HG03108 (cell line): Measurements from ENCODE around the gene WDR43.
A peak's percentile ranks its signal among the peaks of the same experiment; 100 is the strongest.

Experiments
- ATAC-seq: cut with Tn5 transposase; IDR thresholded peaks from one replicate; pipeline ENCODE4 v1.9.1; 2021; ENCODE audit warnings: moderate library complexity; ENCODE audit not compliant: unreplicated experiment

Gene WDR43, protein sequence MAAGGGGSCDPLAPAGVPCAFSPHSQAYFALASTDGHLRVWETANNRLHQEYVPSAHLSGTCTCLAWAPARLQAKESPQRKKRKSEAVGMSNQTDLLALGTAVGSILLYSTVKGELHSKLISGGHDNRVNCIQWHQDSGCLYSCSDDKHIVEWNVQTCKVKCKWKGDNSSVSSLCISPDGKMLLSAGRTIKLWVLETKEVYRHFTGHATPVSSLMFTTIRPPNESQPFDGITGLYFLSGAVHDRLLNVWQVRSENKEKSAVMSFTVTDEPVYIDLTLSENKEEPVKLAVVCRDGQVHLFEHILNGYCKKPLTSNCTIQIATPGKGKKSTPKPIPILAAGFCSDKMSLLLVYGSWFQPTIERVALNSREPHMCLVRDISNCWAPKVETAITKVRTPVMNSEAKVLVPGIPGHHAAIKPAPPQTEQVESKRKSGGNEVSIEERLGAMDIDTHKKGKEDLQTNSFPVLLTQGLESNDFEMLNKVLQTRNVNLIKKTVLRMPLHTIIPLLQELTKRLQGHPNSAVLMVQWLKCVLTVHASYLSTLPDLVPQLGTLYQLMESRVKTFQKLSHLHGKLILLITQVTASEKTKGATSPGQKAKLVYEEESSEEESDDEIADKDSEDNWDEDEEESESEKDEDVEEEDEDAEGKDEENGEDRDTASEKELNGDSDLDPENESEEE

DNA sequence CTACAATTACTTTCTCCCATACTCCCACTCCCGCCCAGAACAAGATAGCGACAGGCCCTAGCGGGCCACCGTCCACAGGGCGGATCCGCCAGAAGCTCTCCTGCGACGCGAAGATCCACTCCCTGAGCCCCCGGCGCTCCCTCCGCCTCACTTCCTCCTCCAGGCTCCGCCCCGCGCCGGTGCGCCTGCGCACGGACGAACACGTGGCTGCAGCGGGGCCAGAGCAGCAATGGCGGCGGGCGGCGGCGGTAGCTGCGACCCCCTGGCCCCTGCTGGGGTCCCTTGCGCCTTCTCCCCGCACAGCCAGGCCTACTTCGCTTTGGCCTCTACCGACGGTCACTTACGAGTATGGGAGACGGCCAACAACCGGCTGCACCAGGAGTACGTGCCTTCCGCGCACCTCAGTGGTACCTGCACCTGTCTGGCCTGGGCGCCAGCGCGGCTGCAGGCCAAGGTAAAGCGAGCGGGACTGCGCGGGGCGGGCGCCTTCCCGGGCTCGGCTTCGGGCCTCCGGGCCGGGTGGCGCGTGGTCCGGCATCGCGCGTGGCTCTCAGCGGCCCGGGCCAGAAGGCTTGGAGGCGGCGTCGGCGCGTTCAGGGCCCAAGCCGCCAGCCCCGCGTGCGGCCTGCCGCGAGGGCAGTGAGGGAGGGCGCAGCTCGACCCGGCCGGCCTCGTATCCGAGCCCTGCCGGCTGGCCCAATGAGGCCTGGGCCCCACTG, at the start of gene WDR43:
Gene WDR43, plus strand, starts transcription at position 198 of the 719 bp plus-strand sequence. Its CDS starts 32 bp downstream, at position 230.
- ATAC-seq, result peak; percentile 86

DNA sequence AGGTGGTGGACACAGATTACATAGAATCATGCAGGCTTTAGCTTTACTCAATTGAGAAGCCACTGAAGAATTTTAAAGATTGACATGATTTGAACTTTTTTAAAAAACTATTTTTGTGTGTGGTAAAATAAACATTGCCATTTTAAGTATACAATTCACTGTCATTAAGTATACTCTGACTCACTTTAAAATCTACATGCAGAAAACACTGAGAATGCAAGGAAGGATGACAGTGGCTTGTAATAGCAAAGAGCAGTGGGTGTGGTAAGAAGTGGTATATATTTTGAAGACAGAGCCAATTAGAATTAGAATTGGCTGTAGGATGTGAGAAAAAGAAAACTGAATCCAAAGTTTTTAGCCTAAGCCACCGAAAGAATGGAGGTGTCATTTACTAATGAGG, 39.3 kb upstream of the WDR43 start:
- ATAC-seq, result no peak

DNA sequence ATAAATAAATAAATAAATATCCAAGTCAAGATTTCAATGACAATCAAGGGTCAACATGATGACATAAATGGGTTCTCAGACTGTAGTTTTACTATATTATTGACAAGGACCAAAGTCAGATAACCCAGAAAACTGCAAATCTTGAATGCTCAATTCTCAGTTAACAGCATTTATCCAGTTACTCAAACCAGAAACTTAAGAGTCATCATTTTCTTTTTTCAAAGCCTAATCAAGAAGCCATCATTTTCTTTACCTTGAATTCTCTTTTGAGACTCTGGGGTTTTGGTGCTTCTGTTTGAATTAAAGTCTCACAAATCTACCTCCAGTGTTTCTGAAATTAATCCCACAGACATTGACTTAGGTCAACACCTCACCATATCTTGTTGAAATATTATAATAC, 38.5 kb upstream of the WDR43 start:
- ATAC-seq, result no peak

DNA sequence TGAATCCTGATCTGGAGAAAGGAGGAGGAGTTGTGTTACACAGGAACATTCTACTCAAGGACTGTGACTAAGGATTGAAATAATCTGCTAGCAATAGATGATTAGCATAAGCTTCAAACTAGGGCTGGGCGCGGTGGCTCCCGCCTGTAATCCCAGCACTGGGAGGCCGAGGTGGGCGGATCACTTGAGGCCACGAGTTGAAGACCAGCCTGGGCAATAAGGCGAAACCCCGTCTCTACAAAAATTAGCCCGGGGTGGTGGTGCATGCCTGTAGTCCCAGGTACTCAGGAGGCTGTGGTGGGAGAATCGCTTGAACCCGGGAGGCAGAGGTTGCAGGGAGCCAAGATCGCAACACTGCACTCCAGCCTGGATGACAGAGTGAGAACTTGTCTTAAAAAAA, 25.9 kb upstream of the WDR43 start:
- ATAC-seq, result no peak

DNA sequence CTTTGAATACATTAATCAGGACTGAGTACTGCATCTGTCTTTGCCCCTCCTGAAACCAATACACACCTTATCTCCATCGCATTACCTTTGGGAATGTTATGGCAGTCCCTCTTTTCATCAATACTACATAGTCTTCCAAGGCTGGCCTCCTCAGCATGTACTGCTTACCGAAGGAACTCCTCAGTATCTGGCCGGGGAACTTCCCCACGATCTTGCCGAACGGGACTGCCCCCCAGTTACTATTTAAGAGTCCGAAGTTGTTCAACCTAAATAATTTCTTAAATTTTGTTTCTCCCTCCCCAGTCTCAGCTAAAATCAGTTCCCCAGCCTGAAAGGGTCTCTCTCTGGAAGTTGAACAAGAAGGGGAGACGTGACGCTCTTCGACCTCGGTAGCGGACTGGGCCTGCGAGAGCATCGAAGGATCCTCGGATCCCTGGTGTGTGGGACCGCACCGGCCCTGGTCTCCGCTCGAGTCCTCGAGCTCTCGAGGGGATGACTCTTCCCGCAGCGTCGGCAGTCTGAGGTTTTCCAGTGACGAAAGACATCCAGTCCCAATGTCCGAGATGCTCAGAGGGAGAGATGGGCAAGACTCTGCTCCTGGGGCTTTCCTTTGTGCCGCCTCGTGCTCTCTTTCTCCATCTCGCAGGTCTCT, 24.8 kb upstream of the WDR43 start:
- peak; percentile 12 for ATAC-seq

DNA sequence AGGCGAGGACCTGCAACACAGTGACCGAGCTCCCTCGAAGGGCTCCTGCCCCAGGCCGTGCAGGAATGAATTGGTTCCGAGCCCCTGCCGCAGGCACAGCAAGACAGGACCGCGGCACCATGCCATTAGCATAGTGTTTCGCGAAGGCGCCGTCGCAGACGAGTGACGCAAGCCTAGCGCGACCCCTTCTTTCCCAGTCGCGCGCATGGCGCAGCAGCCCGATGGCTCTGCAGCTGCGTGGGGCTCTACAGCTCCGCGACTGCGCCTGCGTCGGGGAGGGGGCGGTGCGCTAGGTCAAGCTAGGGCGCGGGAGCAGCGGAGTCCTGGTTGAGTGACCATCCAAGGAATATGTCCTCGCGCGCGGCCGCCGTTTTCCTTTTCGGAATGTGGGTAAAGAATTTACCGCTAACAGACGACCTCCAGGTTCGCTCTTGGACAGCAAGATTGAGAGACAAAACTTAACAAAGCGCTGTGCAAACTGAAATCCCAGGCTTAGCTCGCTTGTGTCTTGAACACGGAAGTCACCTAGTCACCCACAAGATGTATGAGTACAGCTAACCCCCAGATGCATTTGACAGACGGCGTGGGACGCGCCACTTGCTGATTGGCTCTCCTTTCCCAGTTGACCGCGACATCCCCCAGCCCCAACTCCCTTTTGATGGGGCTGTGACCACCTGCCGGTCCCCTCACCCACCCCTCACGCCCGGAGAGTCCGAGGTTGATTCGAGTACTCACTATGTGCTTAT, 24.1 kb upstream of the WDR43 start, which contains the start of gene TRMT61B:
Gene TRMT61B, minus strand, starts transcription at position 164 of the 746 bp plus-strand sequence. Its CDS starts 32 bp downstream, at position 132.
- peak; percentile 98 for ATAC-seq

DNA sequence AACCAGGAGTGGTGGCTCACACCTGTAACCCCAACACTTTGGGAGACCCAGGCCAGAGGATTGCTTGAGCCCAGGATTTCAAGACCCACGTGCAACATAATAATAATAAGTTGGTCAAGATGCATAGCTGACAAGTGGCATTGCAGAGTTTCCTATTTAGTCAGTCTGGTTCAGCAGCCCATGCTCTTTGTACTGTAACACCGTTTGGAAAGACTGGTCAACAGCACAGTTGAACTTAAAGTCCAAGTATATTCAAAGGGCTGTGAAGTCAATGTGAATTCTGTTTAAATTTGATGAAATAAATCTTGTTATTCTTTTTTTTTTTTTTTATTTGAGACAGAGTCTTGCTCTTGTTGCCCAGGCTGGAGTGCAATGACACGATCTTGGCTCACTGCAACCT, 22.8 kb upstream of the WDR43 start:
- no peak for ATAC-seq

DNA sequence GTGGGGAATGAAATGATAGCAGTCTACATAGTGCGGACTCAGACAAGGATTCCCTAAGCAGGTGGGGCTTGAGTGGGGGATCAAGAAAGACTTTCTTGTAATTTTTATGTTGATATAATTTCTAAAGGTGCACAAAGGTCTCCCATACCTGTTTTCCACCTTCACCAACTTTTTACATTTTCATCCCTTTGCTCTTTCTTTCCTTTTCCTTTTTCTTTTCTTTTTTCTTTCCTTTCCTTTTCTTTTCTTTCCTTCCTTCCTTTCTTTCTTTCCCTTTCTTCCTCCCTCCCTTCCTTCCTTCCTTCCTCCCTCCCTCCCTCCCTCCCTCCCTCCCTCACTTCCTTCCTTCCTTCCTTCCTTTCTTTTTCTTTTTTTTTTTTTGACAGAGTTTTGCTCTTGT, 14.3 kb upstream of the WDR43 start:
- no peak for ATAC-seq

DNA sequence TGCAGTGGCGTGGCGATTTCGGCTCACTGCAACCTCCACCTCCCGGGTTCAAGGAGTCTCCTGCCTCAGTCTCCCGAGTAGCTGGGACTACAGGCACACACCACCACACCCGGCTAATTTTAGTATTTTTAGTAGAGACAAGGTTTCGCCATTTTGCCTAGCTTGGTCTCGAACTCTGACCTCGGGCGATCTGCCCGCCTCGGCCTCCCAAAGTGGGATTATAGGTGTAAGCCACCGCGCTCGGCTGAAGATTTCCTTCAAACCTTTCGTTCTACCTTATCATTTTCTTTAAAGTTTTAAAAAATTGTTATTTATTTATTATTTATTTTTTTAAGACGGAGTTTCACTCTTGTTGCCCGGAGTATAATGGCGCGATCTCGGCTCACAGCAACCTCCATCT, 979 bp upstream of the WDR43 start:
- ATAC-seq, result no peak

DNA sequence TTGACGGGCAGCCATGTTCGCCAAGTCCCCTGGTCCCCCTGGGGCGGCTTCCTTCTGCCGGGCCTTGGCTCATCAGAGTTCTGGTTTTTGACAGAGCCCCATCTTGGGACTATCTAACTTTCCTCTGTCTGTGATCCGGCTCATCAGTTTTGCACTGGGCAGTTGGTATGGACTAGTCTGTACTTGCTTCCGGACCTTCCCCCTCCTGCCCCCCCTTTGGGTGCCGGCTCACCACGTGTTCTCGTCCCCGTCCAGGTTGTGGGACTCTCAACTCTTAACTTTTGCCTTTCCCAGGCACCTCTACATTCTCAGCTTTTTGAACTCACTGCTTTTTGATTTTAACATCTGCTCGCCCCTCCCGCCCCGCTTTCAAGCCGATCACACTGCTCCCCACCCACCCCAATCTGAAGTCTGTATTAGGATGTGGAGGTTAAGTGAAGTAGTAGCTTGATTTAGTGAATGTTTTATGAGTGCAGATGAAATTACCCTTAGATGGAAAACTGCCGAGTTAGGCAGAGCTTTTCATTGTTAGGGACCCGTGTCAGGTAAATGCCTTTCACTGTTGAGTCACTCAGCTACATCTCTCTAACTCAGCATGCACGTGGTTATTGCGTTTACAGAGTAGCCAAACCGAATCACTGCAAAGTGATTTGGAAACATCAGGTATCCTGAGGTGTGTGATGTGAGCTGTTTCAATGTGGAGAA, 874 bp downstream of the WDR43 start:
- peak; percentile 8 for ATAC-seq

DNA sequence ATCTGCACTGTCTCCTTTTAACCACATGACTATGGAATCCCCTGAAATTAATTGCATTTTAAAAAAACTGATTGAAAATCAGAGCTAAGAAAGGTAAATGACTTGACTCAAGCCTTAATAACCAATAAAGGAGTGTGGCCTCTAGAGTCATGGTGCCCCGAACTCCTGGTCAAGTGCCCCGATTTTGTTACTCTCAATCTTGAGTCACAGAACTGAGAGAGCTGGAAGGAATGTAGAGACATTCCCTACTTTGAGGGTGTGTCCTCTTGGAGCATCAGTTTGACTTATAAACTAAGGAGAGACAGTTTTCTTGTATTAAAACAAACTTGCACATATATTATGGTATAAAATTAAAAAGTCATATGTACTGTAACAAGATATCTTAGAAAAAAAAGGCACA, 2.4 kb downstream of the WDR43 start:
- no peak for ATAC-seq

DNA sequence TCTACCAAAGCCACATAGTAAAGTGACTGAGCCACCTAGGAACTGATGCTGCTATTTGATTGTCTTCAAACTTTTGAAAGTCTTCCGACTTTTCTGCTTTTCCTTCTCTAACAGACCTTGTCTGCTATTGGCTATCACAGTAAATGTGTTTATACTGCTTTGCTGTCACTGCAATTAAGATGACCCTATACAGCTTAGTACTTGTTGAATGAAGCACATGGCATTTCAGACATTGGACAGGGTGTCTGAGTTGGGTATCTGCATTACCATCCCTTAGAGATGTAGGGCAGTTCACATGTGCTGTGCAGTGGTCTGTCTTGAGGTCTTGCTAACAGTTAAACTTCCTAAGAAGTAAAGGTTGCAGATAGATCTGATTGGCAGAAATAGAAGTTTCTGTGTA, 3.6 kb downstream of the WDR43 start:
- ATAC-seq, result no peak

DNA sequence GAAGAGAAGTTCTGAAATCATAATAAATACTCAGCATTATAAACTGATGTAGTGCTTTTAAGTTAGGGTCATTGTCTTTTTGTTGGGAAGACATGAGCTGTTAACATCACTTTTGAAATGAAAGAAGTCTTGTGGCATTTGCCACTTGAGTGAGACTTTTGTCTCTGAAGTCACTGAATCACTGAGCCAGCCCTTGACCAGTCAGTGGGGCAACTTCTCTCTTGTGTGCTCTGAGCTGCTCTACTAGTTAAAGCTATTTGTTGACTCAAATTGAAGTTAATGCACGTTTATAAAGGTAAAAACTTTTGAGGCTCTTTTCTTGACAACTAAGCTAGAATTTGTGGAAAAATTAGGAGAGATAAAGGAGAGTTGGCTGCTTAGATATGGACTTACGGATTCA, 6.7 kb downstream of the WDR43 start:
- no peak for ATAC-seq

DNA sequence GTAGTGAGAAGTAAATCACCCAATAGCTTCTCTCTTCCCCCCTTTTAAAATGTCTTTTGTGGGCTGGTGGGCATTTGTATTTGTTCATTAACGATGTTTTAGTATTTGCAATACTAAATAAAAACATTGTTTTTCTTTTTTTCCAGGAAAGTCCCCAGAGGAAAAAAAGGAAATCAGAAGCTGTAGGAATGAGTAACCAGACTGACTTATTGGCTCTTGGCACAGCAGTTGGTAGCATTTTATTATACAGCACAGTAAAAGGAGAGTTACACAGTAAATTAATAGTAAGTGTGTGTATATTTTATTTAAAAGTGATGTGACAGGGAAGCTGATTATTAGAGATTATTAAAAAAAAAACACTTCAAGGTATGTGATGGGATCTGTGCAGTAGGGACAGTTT, 7.4 kb downstream of the WDR43 start:
- no peak for ATAC-seq

DNA sequence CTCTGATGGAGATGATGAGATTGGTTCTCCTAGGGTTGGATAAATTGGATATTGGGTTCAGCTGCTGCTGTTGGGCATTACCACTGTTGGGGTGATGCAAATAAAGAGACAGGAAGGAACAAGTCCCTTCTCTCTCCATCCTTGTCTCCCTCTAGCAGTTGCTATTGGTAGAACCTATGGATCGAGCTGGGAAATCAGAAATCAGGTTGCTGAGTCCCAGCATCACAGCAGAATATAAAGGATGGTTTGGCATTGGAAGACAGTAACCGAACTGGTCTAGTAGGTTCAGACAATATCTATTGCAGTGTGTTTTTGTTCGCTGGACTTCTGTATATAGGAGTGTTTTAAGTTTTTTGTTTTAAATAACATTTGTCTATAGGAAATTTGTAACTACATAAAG, 8.1 kb downstream of the WDR43 start:
- ATAC-seq, result no peak

DNA sequence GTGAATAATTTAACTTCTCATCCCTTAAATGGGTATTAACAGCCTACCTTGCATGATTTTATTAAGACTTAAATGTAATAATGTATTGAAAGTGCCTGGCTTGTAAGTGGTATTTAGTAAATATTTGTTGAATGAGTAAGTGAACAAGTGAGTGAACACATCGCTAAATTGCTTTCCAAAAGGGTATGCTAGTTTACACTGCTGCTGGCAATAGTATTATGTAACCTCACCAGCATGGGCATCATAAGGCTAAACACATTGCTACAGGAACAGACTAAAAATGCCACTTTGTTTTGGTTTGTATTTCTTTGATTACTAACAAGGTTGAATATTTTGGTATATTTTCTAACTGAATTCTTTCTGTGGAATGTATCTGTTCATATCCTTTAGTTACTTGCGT, 9.8 kb downstream of the WDR43 start:
- ATAC-seq, result no peak

DNA sequence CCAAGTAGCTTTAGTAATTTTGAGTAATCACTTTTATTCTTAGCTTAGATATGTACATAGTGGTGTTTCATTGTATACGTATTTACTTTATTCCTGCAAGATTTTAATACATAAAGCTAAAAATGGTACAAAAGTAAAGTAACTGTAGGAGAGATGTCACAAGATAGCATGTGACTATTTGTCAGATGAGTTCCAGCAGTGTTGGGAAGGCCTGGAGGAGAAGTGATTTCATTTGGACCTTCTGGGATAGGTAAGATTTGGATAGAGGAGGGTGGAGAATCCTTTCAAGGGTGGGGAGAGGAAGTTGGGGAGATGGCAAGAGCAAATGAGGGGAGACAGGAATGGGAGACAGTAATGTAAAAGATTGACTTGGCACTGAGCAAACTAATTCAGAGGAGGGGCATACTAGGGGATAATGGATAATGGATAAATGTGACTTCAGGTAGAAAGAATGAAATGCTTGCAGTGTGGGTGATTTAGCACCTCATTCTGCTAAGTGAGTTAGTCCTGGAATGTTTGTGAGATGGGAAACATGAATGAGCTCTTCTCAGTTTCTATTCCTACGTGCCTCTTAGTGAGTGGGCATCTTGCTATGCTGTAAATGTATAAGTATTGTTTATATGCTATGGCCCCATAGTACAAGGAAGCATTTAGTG, 10.5 kb downstream of the WDR43 start:
- no peak for ATAC-seq

DNA sequence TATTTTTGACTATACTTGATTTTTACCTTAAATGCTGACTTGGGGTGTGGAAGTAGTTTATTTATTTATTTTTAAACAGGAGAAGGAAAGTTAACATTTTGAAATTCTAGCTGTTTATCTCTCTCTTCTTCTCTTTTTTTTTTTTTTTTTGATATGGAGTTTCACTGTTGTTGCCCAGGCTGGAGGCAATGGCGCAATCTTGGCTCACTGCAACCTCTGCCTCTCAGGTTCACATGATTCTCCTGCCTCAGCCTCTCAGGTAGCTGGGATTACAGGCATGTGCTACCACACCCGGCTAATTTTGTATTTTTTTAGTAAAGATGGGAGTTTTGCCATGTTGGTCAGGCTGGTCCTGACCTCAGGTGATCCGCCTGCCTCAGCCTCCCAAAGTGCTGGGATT, 11.1 kb downstream of the WDR43 start:
- ATAC-seq, result no peak

DNA sequence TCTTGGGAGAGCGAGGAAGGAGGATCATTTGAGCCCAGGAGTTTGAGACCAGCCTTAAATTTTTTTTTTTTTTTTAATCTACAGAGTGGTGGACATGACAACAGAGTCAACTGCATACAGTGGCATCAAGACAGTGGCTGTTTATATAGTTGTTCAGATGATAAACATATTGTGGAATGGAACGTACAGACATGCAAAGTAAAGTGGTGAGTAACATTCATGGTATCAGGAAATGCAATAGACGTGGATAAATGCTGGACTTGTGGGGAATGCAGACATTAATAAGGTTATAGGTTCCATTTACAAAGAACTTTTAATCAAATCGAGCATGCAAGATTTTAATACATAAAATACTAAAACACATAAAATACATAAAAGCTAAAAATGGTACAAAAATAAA, 11.9 kb downstream of the WDR43 start:
- no peak for ATAC-seq
